Activated naive CD8-positive, alpha-beta T cell treated with anti-CD3 and anti-CD28 coated beads, Interleukin-2, amount 50 U/mL, for 16 hours (primary cell): ENCODE data around the gene FYCO1.
"Not testable (repeated sequence)": the region's sequence is repeated elsewhere in the genome, so short reads cannot be mapped to it uniquely, and the experiment has no call there.

ENCODE experiments used
- DNase-seq: peaks from one replicate; pipeline ENCODE4 v3.0.0-alpha.2; 2020; ENCODE audit warnings: low read depth, low spot score

FYCO1 gene

DNA sequence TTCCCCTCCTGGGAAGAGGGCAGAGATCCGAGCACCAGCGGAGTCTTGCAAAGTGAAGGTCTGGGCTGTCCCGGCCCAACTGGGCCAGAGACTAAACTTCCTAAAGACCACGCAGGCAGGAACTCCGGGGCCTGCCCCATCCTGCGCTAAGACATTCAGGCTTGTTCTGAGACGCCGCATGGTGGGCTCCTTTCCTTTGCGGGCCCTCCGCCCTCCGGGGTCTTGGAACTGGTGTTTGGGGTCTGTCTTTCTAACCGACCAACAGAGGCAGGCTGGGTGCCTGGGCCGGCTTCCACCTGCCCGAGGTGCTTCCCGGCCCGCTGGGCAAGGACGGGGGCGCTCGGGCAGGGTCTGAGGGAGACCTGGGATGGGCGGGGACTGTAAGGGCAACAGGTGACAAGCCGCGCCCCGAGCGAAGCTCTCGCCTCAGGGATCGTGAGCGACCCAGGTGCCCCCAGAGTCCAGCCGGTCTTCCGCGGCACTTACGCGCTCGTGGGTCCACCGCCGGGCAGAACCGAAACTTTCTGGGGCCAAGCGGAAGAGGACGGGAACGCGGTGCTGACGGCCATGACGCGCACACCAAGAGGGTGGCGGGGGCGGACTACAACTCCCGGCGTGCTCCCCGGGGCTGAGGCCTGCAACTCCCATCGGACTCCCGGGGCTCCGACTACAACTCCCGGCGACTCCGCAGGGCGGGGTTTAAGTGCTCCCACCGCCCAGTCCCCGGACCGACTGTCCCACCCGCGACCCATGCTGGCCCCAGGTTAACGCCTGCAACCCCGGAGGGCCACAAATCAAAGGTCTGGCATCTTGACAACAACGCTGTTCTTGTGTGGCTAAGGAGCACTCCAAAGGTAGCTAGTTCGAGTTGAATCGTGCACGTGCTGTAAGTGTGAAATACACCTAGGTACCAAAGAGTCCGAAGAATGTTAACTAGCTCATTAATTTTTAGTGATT, at the start of gene FYCO1:
Gene FYCO1 (minus strand): TSS at position 589 of the 957 bp plus-strand sequence. CDS start 10,914 bp downstream, outside the sequence.
- peak; percentile 75 for DNase-seq

DNA sequence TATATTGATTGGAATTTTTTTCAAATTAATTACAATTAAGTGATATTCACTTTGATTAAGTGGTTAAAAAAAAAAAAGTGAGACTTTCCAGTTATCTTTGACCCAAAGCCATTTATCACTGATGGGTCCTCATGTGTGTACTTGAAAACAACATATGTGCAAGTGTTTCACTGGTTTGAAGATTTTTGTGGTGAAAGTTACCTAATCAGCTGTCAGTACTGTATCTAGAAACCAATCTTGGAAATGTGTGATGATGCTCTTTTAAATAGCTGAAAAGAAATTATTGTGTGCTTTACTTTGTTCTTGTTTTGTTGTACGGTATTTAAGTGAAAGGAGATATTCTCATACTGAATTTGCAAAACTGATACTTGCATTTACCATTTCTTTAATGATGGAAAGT, 43.3 kb upstream of the FYCO1 start:
- no peak for DNase-seq

DNA sequence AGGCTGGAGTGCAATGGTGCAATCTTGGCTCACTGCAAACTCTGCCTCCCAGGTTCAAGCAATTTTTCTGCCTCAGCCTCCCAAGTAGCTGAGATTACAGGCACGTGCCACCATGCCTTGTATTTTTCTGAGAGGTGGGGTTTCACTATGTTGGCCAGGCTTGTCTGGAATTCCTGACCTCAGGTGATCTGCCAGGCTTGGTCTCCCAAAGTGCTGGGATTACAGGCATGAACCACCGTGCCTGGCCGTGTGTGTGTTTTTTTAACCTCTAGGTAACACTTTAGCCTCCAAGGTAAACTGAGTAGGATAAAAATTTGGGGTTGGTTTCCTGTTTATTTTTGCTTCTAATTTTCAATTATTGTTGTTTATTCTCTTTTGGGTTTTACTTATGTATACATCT, 42.4 kb upstream of the FYCO1 start:
- not testable (repeated sequence) for DNase-seq

DNA sequence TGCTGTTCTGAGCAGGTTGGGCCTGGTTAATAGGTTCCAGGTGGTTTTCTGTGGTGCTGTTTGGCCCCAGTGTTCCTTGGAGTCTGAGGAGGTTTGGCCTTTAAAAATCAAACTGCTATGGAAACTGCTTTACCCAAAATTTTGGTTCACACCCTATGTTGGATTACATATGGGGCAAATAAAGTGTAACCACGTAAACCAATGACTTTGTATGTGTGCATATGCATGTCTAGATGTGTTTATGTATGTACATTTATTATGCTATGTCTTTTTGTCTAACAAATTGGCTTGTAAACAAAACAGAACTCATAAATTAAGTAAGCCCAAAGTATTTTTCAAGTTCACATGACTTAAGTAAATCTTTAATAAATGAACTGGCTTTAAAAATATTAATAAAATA, 40.6 kb upstream of the FYCO1 start:
- DNase-seq, result no peak

DNA sequence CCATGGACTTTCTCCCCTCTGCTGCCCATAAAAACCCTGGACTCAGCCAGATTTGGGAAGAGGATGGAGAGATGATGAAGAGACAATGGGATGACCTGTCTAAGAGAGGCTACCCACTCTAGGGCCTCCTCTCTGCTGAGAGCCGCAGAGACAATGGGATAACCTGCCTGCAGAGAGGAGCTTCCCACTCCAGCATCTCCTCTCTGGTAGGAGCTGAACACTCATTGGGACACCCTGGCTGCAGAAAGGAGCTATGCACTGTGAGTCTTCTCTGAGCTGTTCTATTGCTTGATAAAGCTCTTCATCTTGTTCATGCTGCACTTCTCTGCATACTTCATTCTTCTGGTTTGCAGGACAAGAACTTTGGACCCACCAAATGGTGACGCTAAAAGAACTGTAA, 36.1 kb upstream of the FYCO1 start:
- DNase-seq, result no peak

DNA sequence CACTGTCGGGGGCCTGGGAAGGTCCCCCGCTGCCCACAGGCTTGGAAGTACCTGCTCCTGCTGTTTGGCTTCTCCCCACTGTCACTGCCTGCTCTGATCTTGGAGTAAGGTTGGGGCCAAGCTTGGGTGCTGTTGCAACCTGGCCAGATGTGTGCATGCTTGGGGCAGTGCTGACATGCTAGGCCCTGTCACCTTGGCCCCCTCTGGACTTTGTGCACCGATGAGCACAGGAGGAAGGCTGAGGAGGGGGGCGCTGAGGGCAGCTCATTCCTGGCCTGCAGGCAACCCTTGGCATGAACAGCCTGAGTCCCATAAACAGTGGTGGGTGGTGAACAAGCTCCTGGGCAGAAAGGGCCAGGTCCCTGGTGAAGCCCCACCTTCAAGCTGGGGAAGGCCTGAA, 35.6 kb upstream of the FYCO1 start:
- DNase-seq, result no peak

DNA sequence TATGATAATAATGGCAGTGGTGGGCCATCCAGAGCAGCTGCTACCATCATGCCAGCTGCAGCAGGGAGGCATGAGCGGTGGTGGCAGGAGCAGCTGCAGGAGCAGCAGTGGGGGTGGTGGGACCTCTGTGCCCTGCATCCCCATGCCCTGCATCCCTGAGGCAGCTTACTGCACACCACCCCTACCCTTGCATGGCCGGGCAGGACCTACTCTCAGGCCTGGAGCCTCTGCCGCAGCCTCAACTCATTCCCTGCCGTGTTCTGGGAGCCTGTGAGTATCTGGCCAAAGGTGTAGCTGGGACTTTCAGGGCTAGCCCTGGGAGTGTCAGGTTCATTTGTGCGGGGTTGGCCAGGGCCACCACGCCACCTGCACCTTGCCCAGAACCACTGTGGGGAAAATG, 35.0 kb upstream of the FYCO1 start:
- no peak for DNase-seq

DNA sequence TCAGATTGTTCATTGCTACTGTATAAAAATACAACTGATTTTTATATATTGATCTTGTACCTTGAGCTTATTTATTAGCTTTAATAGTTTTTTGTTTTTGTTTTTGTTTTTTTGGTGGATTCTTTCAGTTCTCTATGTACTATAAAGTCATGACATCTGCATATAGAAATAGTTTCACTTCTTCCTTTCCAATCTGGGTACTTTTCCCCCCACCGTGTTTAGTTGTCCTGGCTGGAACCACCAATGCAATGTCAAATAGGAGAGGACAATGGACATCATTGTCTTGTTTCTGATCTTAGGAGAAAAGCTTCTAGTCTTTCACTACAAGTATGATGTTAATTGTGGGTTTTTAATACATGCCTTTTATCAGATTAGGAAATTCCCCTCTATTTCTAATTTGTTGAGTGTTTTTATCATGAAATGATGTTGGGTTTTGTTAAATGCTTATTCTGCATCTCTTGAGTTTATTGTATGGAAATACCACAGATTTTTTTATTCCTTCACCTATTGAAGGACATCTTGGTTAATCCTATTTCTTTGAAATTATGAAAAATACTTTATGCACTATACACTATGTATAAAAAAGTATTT, 34.4 kb upstream of the FYCO1 start:
- no peak for DNase-seq

DNA sequence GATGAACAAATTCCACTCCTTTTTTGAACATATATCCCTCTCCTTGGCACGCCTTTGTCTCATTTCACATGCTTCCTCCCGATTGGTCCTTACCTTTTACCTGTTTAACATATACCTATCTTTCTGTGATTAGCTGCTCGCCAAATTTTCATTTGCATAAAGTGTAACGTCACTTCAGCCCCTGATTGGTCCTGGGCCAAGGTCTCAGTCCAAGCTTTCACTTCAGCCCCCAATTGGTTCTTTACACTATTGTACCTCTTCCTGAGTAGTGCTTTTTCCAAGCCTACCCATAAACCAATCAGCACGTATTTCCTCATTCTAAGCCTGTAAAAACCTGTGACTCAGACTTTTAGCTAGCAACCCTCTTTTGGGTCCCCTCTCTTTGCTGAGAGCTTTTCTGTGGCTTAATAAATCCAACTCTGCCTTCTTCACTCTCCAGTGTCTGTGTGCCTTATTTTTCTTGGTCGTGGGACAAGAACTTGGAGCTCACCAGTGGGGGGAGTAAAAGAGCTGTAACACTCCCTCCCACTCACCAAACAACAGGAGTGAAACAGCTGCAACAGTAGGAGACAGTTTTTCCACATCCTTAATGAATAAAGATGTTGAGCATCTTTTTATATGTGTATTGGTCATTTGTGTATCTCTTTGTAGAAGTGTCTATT, 32.2 kb upstream of the FYCO1 start:
- DNase-seq, result no peak

DNA sequence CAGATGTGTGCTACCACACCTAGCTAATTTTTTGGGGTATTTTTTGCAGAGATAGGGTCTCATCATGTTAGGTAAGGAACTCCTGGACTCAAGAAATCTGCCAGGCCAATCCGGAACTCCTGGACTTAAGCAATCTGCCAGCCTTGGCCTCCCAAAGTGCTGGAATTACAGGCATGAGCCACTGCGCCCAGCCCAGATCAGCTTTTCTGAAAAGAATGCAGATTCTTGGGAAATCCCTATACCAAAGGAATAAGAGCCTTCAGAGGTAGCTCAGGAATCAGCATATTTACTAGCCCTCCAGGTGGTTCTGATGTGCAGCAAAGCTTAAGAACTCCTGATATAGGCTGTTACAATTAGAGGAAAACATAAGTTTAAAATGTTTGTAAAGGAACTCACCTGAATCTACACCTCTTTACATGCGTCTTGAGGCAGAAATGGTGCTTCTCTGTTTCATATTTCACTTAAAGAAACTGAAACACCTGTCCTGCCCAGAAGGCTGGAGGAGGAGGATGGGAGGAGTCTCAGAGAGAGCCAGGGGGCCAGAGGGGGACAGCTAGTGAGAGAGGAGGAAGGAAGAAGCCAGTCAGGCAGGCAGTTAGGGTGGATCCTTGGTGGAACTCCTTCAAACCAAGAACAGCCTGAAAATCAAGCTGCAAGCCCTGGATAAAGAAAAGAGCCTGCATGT, 31.5 kb upstream of the FYCO1 start, which contains the start of gene XCR1:
Gene XCR1 (minus strand): TSS at position 463 of the 685 bp plus-strand sequence. CDS start 5,536 bp downstream, outside the sequence.
- DNase-seq, result no peak

DNA sequence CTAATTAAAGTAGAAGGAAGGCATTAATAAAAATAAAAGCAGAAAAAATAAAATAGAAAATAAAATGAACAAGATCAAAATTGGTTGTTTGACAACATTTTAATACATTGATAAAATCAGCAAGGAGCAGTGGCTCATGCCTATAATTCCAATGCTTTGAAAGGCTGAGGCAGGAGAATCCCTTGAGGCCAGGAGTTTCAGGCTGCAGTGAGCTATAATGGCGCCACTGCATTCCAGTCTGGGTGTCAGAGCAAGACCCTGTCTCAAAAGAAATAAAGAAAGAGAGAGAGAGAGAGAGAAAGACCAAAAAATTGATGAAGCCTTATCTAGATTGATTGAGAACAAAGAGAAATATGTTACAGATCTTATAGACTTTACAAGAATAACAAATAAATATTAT, 29.5 kb upstream of the FYCO1 start:
- no peak for DNase-seq

DNA sequence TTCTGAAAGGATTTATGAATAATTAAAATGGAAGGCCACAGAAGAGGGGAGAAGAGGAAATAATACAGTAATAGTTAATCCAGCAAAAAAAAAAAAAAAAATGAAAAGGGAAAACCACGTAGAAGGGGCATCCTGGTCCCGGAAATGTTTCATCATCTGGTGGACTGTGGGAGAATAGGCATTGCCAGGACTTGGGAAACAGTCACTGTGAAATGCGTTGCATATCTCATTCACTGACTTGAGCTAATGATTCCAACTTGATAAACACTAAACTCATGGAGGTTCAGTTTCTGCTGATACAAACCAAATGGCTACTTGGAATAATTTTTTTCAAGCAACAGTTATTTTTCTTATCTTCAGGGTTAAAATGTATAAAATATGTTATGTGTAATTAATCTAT, 28.5 kb upstream of the FYCO1 start:
- no peak for DNase-seq

DNA sequence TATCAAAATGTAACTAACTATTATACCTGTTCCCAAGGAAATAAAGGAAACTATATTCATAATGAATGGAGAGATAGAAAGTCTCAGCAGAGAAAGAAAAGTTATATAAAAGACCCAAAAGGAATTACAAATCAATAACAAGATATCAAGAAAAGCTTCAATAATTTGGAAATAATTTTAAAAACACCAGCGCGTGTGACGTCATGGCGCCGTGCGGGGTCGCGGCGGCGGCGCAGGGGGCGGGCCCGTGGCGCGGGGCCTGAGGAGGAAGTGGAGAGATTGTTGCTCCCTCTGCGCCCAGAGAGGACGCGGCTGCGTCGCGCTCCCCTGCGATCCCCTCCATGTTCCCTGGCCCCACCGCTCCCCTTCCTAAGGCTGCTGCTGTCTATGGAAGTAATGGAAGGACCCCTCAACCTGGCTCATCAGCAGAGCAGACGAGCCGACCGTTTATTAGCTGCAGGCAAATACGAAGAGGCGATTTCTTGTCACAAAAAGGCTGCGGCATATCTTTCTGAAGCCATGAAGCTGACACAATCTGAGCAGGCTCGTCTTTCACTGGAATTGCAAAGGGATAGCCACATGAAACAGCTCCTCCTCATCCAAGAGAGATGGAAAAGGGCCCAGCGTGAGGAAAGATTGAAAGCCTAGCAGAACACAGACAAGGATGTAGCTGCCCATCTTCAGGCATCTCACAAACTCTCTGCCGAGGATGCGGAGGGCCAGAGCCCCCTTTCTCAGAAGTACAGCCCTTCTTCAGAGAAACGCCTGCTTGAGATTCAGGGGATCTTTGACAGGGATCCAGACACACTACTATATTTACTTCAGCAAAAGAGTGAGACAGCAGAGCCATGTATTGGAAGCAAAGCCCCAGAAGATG, 27.5 kb upstream of the FYCO1 start:
- no peak for DNase-seq

DNA sequence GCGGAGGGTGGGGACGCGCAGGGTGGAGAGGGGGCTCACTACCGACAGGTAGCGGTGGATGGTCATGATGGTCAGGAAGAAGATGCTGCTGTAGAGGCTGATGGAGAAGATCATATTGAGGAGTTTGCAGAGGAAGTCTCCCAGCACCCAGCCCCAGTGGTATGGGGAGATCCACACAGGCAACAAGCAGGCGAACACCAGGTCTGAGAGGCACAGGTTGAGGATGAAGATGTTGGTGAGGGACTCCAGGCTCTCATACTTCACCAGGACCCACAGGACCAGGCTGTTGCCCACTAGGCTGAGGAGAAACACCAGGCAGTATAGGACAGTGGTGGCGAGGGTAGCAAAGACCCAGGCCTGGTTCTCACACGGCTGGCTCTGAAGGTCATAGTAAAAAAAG, 25.9 kb upstream of the FYCO1 start:
- no peak for DNase-seq

DNA sequence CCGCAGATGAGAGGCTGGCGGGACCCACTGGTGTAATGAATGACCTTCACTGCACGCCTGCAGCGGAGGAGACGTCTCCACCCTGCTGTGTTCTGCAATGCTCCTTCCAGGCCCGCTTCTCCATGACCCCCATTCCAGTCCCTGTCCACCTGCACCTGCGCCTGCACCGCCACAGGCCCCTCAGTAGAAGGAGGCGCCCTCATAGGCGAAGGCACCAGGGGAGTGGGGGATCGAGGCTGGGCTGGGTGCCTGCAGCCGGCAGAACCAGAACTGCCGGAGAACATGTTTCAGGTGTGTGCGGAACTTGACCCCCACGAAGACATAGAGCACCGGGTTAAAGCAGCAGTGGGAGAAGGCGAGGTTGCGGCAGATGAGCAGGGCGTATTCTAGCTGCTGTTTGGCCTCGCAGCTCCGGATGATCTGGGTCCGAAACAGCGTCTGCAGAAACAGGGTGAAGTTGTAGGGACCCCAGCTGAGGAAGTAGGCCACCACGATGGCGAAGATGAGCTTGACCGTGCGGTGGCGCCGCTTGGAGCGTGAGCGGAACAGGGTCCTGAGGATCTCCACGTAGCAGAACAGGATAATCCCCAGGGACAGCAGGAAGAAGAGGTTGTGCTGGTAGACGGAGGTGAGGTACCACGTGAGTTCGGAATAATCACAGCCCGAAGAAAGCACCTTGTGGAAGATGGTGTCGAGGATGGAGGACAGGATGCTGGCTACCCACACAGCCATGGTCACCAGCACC, 25.3 kb upstream of the FYCO1 start:
- no peak for DNase-seq

DNA sequence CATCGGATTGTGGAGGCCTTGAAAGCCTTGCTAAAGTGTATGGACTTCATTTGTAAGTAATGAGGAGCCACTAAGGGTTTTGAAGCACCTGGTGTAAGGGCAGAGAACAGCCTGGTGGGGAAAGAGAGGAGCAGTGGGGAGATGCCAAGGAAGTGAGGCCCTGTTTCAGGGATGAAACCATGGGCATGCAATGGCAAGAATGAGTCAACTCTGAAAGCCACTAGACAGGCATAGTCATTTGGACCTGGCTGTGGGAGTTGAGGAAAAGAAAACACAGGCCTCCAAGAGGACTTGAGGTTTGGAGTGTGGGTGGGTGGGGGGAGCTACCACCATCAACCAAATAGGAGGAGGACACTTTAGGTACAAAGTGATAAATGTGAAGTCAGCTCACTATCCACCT, 24.1 kb upstream of the FYCO1 start:
- no peak for DNase-seq

DNA sequence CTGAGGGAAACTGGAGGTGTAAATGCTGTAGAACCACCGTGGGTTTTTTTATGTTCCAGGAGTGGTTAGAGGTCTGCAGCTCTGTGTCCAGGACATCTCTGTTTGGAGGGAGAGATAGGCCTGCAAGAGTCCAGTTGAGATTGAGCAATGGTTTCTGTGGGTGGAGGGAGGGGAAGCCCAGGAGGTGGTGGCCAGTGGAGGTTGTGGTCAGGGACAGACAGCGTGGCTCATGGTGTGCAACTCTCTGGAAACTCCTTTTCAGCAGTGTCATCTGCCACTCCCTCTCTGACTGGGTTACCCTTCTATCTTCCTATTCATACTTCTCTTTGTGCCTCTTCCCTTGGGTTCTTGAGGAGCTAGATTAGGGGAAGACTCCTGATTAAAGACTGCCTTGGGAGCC, 22.1 kb upstream of the FYCO1 start:
- DNase-seq, result no peak

DNA sequence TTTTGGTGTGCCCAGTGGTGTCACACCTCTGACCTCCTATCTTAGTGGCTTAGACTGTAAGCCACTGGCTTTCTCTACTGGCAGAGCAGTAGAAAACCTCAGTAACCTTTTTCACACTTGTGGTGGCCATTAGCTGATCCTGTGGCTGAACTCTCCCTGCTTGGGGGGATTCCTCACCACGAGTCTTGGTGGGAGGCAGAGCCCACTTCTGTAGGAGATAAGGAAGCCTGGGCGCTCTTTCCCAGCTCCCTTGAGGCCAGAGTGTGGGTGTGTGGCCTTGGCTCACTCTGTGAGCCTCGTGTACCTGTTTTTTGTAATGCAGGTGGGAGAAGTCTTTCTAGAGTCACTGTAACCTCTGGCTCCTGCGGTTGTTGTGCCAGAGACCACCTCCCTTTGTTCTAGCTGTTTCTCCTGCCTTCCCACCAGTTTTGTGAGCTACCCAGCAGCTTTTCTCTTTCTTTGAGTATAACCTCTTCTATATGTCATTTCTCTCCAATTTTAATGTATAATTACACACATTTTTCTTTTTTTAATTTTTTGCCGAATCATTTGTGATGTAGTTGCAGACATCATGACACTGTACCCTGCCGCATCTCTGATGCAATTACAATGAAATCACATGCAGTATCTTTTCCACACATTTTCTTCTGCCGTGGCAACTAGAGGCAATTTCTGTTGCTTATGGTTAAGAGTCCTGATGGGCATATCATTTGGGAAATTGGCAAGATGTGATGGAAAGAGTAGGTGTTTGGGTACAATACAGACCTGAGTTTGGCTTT, 17.9 kb upstream of the FYCO1 start:
- no peak for DNase-seq

DNA sequence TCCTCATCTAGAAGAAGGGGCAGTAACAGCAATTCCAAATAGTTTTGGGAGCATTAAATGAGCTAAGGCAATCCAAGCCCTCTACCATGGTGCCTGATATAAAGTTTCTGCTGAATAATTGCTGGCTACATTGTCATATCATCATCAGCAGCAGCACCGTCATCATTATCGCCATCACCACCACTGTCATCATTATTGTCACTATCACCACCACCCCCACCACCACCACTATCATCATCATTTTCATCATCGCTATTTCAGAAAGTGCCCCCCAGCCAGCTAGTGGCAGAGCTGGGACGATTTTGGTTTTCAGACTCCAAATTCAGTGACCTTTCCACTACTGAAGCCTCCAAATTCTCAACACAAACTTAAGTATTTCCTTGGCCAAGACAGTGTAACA, 16.6 kb upstream of the FYCO1 start:
- no peak for DNase-seq
